ENCODE measurements around the gene ACAD11. TPM values are rescaled to one million over a fixed set of nuclear protein-coding genes. Genes with fewer than 3 reads are reported as not detected.

The ACAD11 gene
- total RNA-seq, 4 donors from 2014 or later = 3.9 to 20.4 (median 7.0) TPM

DNA sequence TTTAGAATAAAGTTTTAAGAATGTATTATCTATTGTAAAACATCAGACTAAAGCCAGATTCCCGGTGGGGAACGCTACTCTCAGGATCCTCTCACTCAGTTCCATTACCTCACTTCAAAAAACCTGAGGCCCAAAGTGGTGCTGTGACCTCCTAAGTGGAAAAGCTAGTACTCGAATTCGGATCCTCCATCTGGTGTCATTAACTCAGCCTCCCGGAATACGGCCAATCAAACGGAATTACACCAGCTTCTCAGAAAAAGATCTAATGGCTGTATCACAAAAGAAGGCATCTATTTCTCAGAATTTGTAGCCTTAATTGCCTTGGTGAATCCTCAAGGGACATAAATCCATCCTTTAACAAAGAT lies 627 bp downstream of the ACAD11 start:
- no peaks in the 10 kb centered on the region for H3K36me3 ChIP-seq
- no peaks in the 10 kb centered on the region for H3K9me3 ChIP-seq
- H3K4me1 ChIP-seq = peaks cover 0 to 62% (median 20%) of the 10 kb centered on the region in 3 donors
- no peaks in the 10 kb centered on the region for H3K27me3 ChIP-seq
- DNase-seq = no peak
- TF ChIP-seq POLR2A (IDR thresholded peaks at IDR 0.05) = no peak
- TF ChIP-seq, protein P1, sequence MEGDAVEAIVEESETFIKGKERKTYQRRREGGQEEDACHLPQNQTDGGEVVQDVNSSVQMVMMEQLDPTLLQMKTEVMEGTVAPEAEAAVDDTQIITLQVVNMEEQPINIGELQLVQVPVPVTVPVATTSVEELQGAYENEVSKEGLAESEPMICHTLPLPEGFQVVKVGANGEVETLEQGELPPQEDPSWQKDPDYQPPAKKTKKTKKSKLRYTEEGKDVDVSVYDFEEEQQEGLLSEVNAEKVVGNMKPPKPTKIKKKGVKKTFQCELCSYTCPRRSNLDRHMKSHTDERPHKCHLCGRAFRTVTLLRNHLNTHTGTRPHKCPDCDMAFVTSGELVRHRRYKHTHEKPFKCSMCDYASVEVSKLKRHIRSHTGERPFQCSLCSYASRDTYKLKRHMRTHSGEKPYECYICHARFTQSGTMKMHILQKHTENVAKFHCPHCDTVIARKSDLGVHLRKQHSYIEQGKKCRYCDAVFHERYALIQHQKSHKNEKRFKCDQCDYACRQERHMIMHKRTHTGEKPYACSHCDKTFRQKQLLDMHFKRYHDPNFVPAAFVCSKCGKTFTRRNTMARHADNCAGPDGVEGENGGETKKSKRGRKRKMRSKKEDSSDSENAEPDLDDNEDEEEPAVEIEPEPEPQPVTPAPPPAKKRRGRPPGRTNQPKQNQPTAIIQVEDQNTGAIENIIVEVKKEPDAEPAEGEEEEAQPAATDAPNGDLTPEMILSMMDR (IDR thresholded peaks at IDR 0.05) = no peak
- intact Hi-C loops (cut with DNase I) = no loop called here
- H3K4me3 ChIP-seq = peak overlapping the region; percentile 71 to 92 (median 84)
- WGBS, 2 donors = 5 to 8% methylated on average over 7 of the region's 7 CpGs
- H3K27ac ChIP-seq = peak overlapping the region; percentile 87 to 97 (median 93)

GRCh38 chr3:132657869-132658747 lies 1.5 kb downstream of the ACAD11 start:
- DNase-seq = no peak
- TF ChIP-seq, protein P1 (IDR thresholded peaks at IDR 0.05) = no peak
- no peak for TF ChIP-seq POLR2A (IDR thresholded peaks at IDR 0.05)
- 74 to 84% methylated on average over 7 to 8 of the region's 8 CpGs for WGBS, 2 donors
- Histone ChIP-seq H3K36me3 (no peaks in the 10 kb centered on the region), H3K4me1 (peaks cover 0 to 56% (median 20%) of the 10 kb centered on the region in 3 donors), H3K27ac (no peak overlapping the region), H3K27me3 (no peaks in the 10 kb centered on the region), H3K9me3 (no peaks in the 10 kb centered on the region), H3K4me3 (peak overlapping the region in 1 of 4 donors; percentile 71)
- intact Hi-C loops (cut with DNase I) = no loop called here

DNA sequence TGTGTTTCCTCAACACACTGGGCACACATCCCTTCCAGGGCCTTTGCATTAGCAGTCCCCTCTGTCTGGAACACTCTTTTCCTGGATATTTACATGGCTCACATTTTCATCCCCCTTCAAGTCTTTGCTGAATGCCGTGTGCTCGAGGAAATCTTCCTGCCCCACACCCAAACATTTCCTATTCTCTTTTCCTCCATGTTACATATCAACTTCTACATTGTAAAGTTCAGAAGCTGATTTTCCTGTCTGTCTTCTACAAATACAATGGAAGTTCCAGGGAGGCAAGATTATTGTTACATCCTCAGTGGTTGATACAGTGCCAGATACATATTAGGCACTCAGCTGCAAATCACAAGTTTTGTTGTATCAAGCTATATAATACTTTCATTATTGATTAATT lies 4.1 kb downstream of the ACAD11 start:
- TF ChIP-seq, protein P1 (IDR thresholded peaks at IDR 0.05) = no peak
- no peak for TF ChIP-seq POLR2A (IDR thresholded peaks at IDR 0.05)
- WGBS, 2 donors = 72 to 81% methylated on average over 2 of the region's 2 CpGs
- DNase-seq = no peak
- Histone ChIP-seq H3K9me3 (no peaks in the 10 kb centered on the region), H3K4me3 (no peak overlapping the region), H3K36me3 (no peaks in the 10 kb centered on the region), H3K27me3 (no peaks in the 10 kb centered on the region), H3K27ac (no peak overlapping the region), H3K4me1 (peaks cover 0 to 33% (median 10%) of the 10 kb centered on the region in 3 donors)
- intact Hi-C loops (cut with DNase I) = no loop called here

- no peak for DNase-seq
- peaks cover 0 to 33% (median 10%) of the 10 kb centered on the region in 3 donors for H3K4me1 ChIP-seq
- no peaks in the 10 kb centered on the region for H3K36me3 ChIP-seq
- no peak for TF ChIP-seq POLR2A (IDR thresholded peaks at IDR 0.05)
- TF ChIP-seq, protein P1 (IDR thresholded peaks at IDR 0.05) = no peak
- WGBS, 2 donors = 78 to 91% methylated on average over 5 of the region's 5 CpGs
- intact Hi-C loops (cut with DNase I) = no loop called here
- H3K27ac ChIP-seq = no peak overlapping the region
- H3K27me3 ChIP-seq = no peaks in the 10 kb centered on the region
- no peaks in the 10 kb centered on the region for H3K9me3 ChIP-seq
- H3K4me3 ChIP-seq = no peak overlapping the region
Observed at GRCh38 chr3:132654721-132655120, 4.9 kb downstream of the ACAD11 start.

GRCh38 chr3:132654190-132654589 lies 5.4 kb downstream of the ACAD11 start:
- DNase-seq = no peak
- peaks cover 0 to 29% (median 10%) of the 10 kb centered on the region in 3 donors for H3K4me1 ChIP-seq
- TF ChIP-seq, protein P1 (IDR thresholded peaks at IDR 0.05) = no peak
- TF ChIP-seq POLR2A (IDR thresholded peaks at IDR 0.05) = no peak
- no peaks in the 10 kb centered on the region for H3K27me3 ChIP-seq
- H3K9me3 ChIP-seq = no peaks in the 10 kb centered on the region
- no peaks in the 10 kb centered on the region for H3K36me3 ChIP-seq
- WGBS, 2 donors = 98 to 100% methylated on average over 2 of the region's 2 CpGs
- no peak overlapping the region for H3K27ac ChIP-seq
- no peak overlapping the region for H3K4me3 ChIP-seq
- intact Hi-C loops (cut with DNase I) = no loop called here
